ENCODE data around the gene KRT75. TPM values are rescaled to one million over a fixed set of nuclear protein-coding genes. Genes with fewer than 3 reads are reported as not detected.

Gene KRT75
- total and polyA plus RNA-seq, 2 of the 13 experiments (the other 11 are each of a cell fraction or from before 2014, with no cell fraction given), result not detected

DNA sequence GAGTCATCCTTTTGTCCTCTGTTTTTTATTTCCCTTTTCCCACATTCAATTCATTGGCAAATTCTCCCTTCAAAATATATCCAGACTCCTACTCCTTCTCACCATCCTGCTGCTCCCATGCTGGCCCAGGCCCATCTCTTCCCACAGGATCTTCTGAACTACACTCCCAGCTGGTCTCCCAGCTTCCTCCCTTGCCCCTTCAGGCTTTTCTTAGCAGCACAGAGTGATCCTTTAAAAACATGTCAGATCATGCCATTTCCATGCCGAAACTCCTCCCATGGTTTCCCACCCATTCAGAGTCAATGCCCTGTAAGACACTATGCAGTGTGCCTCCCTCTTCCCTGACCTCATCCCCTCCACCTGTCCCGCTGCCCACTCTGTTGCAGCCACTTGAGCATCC is 46.3 kb downstream of the KRT75 start:
- Histone ChIP-seq H2AFZ (ENCODE audit: low read length) (no peak overlapping the region), H3K79me2 (ENCODE audit: insufficient read depth, low read length) (no peaks in the 10 kb centered on the region), H3K27me3 (ENCODE audit: control insufficient read depth in 1 of 2, insufficient read depth in 2 of 2, low read length in 2 of 2) (peaks cover 0 to 13% of the 10 kb centered on the region in 2 experiments; a peak in 3 of 5 replicates), H3K36me3 (replicated peaks in 1 of 2; ENCODE audit: control insufficient read depth in 1 of 2, insufficient read depth in 2 of 2, low read length in 2 of 2) (no peaks in the 10 kb centered on the region), H3K4me1 (ENCODE audit: insufficient read depth, low read length) (no peaks in the 10 kb centered on the region), H4K20me1 (ENCODE audit: insufficient read depth, low read length) (no peaks in the 10 kb centered on the region), H3K4me3 (replicated peaks in 1 of 3; ENCODE audit: insufficient read depth in 1 of 3, low read depth in 2 of 3, low read length in 3 of 3) (no peak overlapping the region), H3K4me2 (ENCODE audit: low read depth, low read length) (no peak overlapping the region), H3K27ac (ENCODE audit: extremely low read length, insufficient read depth, low read length) (no peak overlapping the region), H3K9ac (ENCODE audit: insufficient read depth, low read depth, low read length) (no peak overlapping the region), H3K9me3 (ENCODE audit: low read length) (no peaks in the 10 kb centered on the region)
- intact Hi-C loops (cut with micrococcal nuclease; ENCODE audit: unreplicated experiment), result no loop called here
- ATAC-seq (no peak), DNase-seq (ENCODE audit: low spot score) (no peak), FAIRE-seq (no peak)
- 0% methylated on average over 2 of the region's 2 CpGs for WGBS (ENCODE audit: low lambda C conversion rate)
- TF ChIP-seq ZNF530 (CRISPR knock-in tag; IDR thresholded peaks at IDR 0.05; ENCODE audit: low read depth) (no peak), ZNF674 (CRISPR knock-in tag; IDR thresholded peaks at IDR 0.05; ENCODE audit: low read depth) (no peak), RARG (CRISPR knock-in tag; IDR thresholded peaks at IDR 0.05; ENCODE audit: low read depth) (no peak), MXD4 (CRISPR knock-in tag; IDR thresholded peaks at IDR 0.05) (no peak), CEBPG (CRISPR knock-in tag; IDR thresholded peaks at IDR 0.05) (no peak), POGZ (CRISPR knock-in tag; IDR thresholded peaks at IDR 0.05) (no peak), DR1 (CRISPR knock-in tag; IDR thresholded peaks at IDR 0.05) (no peak), ERF (CRISPR knock-in tag; IDR thresholded peaks at IDR 0.05) (no peak), ZNF282 (IDR thresholded peaks at IDR 0.05; ENCODE audit: partially characterized antibody) (no peak), ZNF724P (CRISPR knock-in tag; IDR thresholded peaks at IDR 0.05; ENCODE audit: borderline replicate concordance) (no peak), ARHGAP35 (CRISPR knock-in tag; IDR thresholded peaks at IDR 0.05; ENCODE audit: borderline replicate concordance) (no peak), U2AF2 (IDR thresholded peaks at IDR 0.05; ENCODE audit: low read depth, low read length) (no peak), RXRB (CRISPR knock-in tag; IDR thresholded peaks at IDR 0.05; ENCODE audit: borderline replicate concordance) (no peak)
- TF ChIP-seq, protein P1, sequence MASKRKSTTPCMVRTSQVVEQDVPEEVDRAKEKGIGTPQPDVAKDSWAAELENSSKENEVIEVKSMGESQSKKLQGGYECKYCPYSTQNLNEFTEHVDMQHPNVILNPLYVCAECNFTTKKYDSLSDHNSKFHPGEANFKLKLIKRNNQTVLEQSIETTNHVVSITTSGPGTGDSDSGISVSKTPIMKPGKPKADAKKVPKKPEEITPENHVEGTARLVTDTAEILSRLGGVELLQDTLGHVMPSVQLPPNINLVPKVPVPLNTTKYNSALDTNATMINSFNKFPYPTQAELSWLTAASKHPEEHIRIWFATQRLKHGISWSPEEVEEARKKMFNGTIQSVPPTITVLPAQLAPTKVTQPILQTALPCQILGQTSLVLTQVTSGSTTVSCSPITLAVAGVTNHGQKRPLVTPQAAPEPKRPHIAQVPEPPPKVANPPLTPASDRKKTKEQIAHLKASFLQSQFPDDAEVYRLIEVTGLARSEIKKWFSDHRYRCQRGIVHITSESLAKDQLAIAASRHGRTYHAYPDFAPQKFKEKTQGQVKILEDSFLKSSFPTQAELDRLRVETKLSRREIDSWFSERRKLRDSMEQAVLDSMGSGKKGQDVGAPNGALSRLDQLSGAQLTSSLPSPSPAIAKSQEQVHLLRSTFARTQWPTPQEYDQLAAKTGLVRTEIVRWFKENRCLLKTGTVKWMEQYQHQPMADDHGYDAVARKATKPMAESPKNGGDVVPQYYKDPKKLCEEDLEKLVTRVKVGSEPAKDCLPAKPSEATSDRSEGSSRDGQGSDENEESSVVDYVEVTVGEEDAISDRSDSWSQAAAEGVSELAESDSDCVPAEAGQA (IDR thresholded peaks at IDR 0.05; ENCODE audit: low read depth), result no peak
- TF ChIP-seq, protein P1 (CRISPR knock-in tag; IDR thresholded peaks at IDR 0.05; ENCODE audit: borderline replicate concordance), result no peak
- TF ChIP-seq, protein P2, sequence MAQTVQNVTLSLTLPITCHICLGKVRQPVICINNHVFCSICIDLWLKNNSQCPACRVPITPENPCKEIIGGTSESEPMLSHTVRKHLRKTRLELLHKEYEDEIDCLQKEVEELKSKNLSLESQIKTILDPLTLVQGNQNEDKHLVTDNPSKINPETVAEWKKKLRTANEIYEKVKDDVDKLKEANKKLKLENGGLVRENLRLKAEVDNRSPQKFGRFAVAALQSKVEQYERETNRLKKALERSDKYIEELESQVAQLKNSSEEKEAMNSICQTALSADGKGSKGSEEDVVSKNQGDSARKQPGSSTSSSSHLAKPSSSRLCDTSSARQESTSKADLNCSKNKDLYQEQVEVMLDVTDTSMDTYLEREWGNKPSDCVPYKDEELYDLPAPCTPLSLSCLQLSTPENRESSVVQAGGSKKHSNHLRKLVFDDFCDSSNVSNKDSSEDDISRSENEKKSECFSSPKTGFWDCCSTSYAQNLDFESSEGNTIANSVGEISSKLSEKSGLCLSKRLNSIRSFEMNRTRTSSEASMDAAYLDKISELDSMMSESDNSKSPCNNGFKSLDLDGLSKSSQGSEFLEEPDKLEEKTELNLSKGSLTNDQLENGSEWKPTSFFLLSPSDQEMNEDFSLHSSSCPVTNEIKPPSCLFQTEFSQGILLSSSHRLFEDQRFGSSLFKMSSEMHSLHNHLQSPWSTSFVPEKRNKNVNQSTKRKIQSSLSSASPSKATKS (CRISPR knock-in tag; IDR thresholded peaks at IDR 0.05), result no peak
- no TSS peak for BruUV-seq (replicated peaks)
- ChIA-PET POLR2A (no interaction called here), CTCF (ENCODE audit: low intra/inter-chr PET ratio, low total read pairs) (no interaction called here)
- in situ Hi-C loops (cut with HindIII; ENCODE audit: extremely low pct_ligation_motif_present, low pct_unique_long_range_greater_than_20kb), result loop anchor here (5.0 to 25.0 kb wide), 2 partner anchors 489 to 599 kb away; no protein-coding TSS in a partner anchor
